Occipital lobe (tissue), 2 donors: ENCODE data around the gene HNRNPU. TPM values are rescaled to one million over a fixed set of nuclear protein-coding genes. Genes with fewer than 3 reads are reported as not detected.

ENCODE experiments used
- DNase-seq: peaks from one replicate; lab custom pipeline; 2025; lab: John Stamatoyannopoulos, UW
- total RNA-seq: library from RNA; depleted of rRNA; stranded (reverse); fragments of >200 nt; gene quantifications from one replicate; pipeline ENCODE4 v1.2.3, GENCODE V29; 2014

Gene HNRNPU
- 459 TPM for total RNA-seq

DNA sequence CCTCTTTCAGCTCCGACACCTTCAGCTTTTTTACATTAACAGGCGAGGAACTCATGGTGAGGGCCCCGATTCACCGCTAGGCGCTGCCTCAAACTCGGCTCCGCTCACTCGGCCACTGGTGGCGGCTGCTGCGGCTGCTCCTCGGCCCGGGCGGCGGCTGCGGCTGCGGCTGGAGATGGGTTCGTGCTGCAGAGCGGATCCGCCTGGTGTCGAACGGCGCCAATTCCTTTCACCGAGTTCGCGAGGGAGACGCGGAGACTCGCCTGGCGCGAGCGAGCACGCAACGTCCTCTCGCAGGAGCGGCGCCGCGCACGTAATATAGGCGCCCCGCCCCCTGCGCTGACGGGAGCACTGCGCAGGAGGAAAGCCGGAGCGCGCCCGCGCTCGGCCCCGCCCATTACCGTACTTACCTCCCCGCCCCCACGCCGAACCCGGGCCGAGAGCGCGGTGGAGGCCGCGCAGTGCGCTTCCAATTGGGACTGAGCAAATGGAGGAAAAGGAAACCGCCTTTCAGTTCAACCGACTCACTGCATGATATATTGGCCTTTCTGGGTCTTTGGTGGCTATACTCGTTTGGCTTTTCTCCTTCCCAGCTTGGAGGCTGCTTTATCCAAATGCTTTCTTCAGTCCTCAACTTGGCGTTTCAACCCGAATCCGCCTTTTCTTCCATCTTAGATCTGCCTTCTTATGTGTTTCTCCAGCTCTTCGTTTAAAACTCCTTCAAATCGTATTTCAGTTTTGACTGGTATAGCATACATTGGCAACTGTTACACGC is at the start of gene HNRNPU:
TSS of gene HNRNPU (minus strand) at position 291 of the 775 bp plus-strand sequence. CDS start at position 55, 236 bp downstream.
- peak; percentile 95 for DNase-seq

DNA sequence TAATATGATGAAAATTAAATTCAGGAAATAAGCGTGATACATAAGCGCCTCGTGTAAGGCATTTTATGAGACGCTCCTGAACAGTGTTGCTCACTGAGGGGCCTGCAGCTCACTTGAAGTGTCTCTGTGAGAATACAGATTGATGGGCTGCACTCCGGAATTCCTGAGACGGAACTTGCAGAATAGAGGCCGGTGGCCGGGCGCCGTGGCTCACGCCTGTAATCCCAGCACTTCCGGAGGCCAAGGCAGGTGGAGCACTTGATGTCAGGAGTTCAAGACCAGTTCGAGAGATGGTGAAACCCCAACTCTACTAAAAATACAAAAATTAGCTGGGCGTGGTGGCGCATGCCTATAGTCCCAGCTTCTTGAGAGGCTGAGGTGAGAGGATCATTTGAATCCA is 49.5 kb upstream of the HNRNPU start:
- no peak for DNase-seq

DNA sequence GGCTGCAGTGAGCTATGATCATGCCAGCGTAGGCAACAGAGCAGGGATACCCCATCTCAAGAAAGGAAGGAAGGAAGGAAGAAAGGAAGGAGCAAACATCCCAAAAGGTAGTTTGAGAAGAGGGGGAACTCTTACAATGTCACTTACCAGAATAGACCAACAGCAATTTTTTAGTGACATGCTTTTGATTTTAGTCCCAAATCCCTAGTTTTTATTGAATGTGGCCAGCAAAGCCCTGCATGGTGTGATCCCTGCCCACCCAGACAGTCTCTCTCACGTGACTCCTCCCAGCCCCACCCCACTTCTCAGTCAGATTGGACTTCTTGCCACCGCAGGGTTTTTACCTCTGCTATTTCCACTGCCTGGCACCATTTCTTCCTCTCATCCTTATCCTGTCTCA is 39.8 kb upstream of the HNRNPU start:
- DNase-seq = no peak

GRCh38 chr1:244901400-244902015 is 37.2 kb upstream of the HNRNPU start:
- DNase-seq = no peak

- no peak for DNase-seq
Measured at GRCh38 chr1:244897476-244898254, 33.3 kb upstream of the HNRNPU start.

DNA sequence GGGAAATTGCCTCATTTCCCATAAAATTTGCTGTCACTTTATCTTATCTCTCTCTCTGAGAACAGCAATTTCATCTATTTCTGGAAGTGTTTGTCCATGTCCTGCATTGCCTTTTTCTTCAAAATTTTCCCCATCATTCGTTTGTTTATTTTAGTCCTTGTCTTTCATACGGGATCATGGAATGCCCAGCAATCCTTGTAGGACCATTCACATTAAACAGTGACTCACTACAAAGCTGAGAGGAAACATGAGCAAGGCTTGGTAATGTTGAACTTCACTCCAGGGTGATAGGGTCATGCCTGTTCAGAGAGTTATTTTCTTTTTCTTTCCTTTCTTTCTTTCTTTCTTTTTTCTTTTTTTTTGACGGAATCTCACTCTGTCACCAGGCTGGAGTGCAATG is 32.2 kb upstream of the HNRNPU start:
- no peak for DNase-seq

DNA sequence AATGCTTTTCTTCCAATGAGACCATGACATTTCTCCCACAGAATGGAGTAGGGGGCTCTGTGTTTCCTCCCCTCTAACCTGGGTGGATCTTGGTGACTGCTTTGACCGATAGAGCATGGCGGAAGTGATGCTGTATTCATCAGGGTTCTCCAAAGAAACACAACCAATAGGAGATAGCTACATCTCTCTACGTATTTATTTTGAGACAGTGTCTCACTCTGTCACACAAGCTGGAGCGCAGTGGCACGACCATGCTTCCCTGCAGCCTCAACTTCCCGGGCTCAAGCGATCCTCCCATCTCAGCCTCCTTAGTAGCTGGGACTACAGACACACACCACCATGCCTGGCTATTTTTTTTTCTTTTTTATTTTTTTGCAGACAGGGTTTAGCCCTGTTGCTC is 29.5 kb upstream of the HNRNPU start:
- no peak for DNase-seq

DNA sequence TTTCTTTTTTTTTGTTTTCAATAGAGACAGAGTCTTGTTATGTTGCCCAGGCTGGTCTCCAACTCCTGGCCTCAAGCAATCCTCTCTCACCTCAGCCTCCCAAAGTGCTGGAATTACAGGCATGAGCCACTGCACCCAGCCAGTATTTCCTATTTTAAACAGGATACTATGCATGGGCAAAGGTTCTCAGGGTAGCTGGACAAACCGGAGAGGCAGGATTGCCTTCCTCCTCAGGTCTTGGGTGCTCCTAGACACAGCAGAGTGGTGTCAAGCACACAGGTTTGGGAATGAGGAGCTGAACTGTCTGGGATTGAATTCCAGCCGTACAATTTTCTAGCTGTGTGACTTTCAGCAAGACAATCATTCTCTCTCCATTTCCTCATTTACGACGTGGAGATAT is 22.9 kb upstream of the HNRNPU start:
- no peak for DNase-seq

- DNase-seq = no peak
Measured at GRCh38 chr1:244881552-244882280, 17.4 kb upstream of the HNRNPU start.

DNA sequence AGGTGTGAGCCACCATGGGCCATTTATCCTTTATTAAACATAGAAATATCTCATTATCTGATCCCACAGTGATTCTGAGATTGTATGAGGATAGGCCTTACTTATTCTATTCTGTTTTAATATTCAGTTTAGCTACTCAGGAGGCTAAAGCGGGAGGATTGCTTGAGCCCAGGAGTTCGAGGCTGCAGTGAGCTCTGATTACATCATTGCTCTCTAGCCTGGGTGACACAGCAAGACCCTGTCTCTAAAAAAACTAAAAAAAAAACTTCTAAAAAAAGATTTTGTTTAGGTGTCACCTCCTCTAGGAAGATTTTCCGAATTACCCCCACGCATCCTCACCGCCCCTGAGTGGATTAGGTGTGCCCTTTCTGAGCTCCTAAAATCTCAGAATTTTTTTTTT is 14.3 kb upstream of the HNRNPU start:
- no peak for DNase-seq

DNA sequence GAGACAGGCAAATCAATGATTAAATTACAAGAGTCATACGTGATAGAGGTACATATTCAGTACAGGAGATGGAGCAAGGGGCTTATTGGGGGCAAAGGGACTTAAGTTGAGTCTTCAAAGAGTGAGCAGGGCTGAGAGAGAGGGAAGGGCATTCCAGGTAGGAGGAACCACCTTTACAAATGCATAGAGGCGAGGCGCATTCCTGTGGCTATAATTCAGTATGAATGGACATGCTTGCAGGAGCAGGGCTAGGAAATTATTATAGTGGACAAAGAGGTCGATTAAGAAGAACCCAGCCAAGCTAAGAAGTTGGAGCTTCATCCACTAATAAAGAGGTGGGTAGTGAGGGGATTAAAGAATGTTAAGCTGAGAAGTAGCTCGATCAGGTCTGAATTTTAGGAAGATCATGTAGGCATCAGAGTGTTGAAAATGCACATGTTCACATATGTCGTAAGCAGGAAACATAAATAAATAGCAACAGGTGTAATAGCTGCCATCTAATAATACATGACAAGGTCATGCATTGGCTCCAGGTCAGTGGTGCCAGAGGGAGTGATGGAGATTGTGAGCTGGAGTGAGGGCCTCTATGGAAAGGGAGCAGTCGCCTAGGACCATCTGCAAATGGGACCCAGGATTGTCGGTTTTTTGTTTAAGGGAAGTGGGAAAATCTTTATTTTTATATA is 12.0 kb upstream of the HNRNPU start:
- DNase-seq = no peak

DNA sequence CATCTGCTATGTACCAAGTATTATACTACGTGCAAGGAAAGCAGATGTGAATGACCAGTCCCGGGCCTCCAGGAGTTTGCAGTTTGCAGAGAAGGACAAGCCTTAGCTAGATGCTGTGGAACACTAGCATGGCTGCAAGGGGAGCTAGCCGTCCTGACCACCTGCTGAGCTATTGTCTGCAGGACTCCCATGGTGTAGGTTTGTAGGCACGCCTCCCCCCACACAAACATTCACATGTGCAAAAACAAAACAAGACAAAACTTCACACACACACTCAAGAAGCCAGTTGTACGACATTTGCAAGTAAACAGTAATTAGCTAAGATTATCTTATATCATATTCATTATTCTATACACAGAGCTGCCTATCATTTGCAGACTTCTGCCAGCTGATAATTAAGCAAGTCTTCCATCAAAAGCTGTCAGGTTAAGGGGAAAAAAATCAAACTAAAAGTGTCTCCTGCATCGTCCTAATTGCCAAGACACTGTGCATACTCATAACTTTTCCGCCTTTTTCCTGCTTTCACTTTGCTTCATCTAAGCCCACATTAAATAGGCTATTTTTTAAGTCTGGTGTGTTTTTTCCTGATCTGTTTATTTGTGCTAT is 10.7 kb upstream of the HNRNPU start:
- DNase-seq = no peak

- DNase-seq = no peak
Measured at GRCh38 chr1:244869950-244870349, 5.6 kb upstream of the HNRNPU start.

DNA sequence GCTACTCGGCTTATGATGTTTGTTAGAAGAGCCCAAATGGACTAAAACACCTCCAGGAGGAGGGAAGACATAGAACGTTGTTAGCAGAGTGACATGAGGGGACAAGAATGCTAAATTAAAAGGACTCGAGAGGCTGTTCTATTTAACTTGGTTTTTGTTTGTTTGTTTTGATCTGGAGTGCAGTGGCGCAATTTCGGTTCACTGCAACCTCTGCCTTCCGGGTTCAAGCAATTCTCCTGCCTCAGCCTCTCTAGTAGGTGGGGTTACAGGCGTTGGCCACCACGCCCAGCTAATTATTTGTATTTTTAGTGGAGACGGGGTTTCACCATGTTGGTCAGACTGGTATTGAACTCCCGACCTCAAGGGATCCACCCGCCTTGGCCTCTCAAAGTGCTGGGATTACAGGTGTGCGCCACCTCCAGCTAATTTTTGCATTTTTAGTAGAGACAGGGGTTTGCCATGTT is 5.1 kb upstream of the HNRNPU start:
- DNase-seq = no peak

DNA sequence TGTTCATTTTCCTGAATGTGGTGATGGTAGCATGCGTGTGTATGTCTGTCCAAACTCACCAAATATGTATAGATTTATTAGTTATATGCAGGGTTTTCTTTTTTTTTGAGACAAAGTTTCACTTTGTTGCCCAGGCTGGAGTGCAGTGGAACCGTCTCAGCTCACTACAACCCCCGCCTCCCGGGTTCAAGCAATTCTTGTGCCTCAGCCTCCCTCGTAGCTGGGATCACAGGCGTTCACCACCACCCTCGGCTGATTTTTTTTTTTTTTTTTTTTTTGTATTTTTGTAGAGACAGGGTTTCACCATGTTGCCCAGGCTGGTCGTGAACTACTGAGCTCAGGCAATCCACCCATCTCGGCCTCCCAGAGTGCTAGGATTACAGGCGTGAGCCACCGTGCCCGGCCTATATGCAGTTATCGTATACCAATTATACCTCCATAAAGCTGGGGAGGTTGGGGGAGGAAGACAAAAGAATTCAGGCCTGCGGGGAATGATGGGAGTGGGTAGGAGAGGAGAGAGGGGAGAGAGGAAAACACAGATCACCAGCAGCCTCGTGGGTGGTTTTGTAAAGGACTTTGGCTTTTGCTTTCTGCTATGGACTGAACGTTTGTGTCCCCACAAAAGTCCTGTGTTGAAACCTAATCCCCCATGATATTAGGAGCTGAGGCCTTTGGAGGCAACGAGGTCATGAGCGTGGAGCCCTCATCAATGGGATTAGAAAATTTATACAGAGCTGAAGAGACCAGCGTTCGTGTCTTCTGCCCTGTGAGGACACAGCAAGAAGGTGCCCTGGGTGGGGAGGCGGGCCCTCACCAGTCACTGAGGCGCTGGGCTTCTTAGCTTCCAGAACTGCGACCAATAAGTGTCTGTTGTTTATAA is 4.4 kb upstream of the HNRNPU start:
- no peak for DNase-seq

- DNase-seq = no peak
Measured at GRCh38 chr1:244866355-244866754, 2.0 kb upstream of the HNRNPU start.

- DNase-seq = no peak
Measured at GRCh38 chr1:244865820-244866219, 1.5 kb upstream of the HNRNPU start.

- DNase-seq = no peak
Measured at GRCh38 chr1:244865028-244865371, 657 bp upstream of the HNRNPU start.

DNA sequence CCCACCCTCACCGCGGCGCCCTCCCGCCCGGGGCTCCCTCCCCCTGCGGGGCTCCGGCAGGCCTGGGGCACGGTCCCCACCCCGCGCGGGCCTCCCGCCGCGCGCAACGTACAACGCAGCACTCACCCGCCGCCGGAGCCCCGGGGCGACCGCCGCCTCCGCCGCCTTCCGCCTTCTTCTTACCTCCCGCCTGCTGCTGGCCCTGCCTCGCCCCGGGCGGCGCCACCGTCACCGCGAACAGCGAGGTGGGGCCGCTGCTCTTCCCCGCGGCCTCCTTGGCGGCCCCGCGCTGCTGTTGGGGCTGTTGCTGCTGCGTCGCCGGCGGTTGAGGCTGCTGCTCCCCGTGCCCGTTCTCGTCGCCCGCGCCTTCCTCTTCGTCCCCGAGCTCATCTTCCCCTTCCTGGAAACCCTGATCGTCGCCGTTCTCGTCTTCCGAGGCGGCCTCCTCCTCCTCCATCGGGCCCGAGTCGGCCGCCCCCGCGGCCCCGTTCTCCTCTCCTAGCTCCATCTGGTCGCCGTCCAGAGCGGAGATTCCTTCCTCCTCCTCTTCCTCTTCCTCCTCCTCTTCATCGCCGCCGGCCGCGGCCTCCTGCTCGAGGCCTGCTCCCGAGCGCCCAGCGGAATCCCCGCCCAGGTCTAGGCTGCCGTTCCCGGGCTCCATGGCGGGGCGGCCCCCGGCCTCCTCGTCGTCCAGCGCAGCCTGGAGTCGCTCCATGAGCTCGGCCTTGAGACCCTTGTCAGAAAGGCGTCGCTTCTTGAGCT is 671 bp downstream of the HNRNPU start:
- peak; percentile 18 for DNase-seq
